WTC11 (cell line): ENCODE measurements around the gene HOXB3. TPM values are rescaled to one million over a fixed set of nuclear protein-coding genes. Genes with fewer than 3 reads are reported as not detected.

Experiments
- ATAC-seq: fragments of 200-7000 bp; cut with Tn5 transposase; 2 replicates; pipeline ENCODE4 v1.10.0; 2021; ENCODE audit warnings: mild to moderate bottlenecking, moderate library complexity
- CTCF ChIA-PET: fragments of 300-600 bp; sonication (Branson Sonifier 250); formaldehyde crosslinking; loops from one replicate; lab custom pipeline; 2021; ENCODE audit warnings: antibody characterized with exemption; lab: Charles Lee
- POLR2A ChIA-PET: fragments of 350-600 bp; sonication (Branson Sonifier 250); formaldehyde crosslinking; loops from one replicate; lab custom pipeline; 2021; ENCODE audit warnings: antibody characterized with exemption; lab: Charles Lee
- DNase-seq: peaks from one replicate; pipeline ENCODE4 v3.0.0; 2021; ENCODE audit warnings: low spot score
- H3K27ac Mint-ChIP-seq: 2 replicates; pipeline ENCODE4 v1.8.0; 2021; ENCODE audit warnings: mixed read lengths
- H3K27me3 Mint-ChIP-seq: 2 replicates; pipeline ENCODE4 v1.8.0; 2021; ENCODE audit warnings: low read depth, mild to moderate bottlenecking, moderate library complexity, mixed read lengths
- H3K36me3 Mint-ChIP-seq: 2 replicates; pipeline ENCODE4 v1.8.0; 2021; ENCODE audit warnings: mixed read lengths
- H3K4me1 Mint-ChIP-seq: 2 replicates; pipeline ENCODE4 v1.8.0; 2022; ENCODE audit warnings: mixed read lengths
- H3K4me3 Mint-ChIP-seq: 2 replicates; pipeline ENCODE4 v1.8.0; 2021; ENCODE audit warnings: mild to moderate bottlenecking, moderate library complexity, mixed read lengths
- H3K9me3 Mint-ChIP-seq: 2 replicates; pipeline ENCODE4 v1.8.0; 2021; ENCODE audit warnings: mixed read lengths
- CBFB ChIP-seq: sonication (generic); formaldehyde crosslinking; IDR thresholded peaks from 2 replicates; pipeline ENCODE4 v1.8.1; 2022; ENCODE audit warnings: mild to moderate bottlenecking, low read depth, missing genetic modification reagents
- CREM ChIP-seq: sonication (generic); formaldehyde crosslinking; IDR thresholded peaks from 2 replicates; pipeline ENCODE4 v1.8.1; 2022; ENCODE audit warnings: mild to moderate bottlenecking, missing genetic modification reagents, moderate library complexity
- ETV6 ChIP-seq: sonication (generic); formaldehyde crosslinking; IDR thresholded peaks from 2 replicates; pipeline ENCODE4 v1.8.1; 2022; ENCODE audit warnings: mild to moderate bottlenecking, missing genetic modification reagents
- GABPB1 ChIP-seq: sonication (generic); formaldehyde crosslinking; IDR thresholded peaks from 2 replicates; pipeline ENCODE4 v1.8.1; 2023; ENCODE audit warnings: mild to moderate bottlenecking, missing genetic modification reagents
- GTF2I ChIP-seq: fragments of 250-450 bp; sonication (Bioruptor Pico); conservative IDR thresholded peaks from 2 replicates; pipeline ENCODE4 v1.4.0; 2021; ENCODE audit warnings: mild to moderate bottlenecking
- NFE2L1 ChIP-seq: sonication (generic); formaldehyde crosslinking; IDR thresholded peaks from 2 replicates; pipeline ENCODE4 v1.8.1; 2023; ENCODE audit warnings: missing genetic modification reagents
- RELA ChIP-seq: sonication (generic); formaldehyde crosslinking; IDR thresholded peaks from 2 replicates; pipeline ENCODE4 v1.8.1; 2022; ENCODE audit warnings: missing genetic modification reagents, mild to moderate bottlenecking, borderline replicate concordance
- SP1 ChIP-seq: sonication (generic); formaldehyde crosslinking; conservative IDR thresholded peaks from 2 replicates; pipeline ENCODE4 v1.8.1; 2022; ENCODE audit warnings: missing genetic modification reagents
- ZNF263 ChIP-seq: sonication (generic); formaldehyde crosslinking; IDR thresholded peaks from 2 replicates; pipeline ENCODE4 v1.8.1; 2022; ENCODE audit warnings: low read depth, mild to moderate bottlenecking, moderate library complexity, missing genetic modification reagents
- ZNF317 ChIP-seq: sonication (generic); formaldehyde crosslinking; IDR thresholded peaks from 2 replicates; pipeline ENCODE4 v1.8.1; 2023; ENCODE audit warnings: low read depth, mild to moderate bottlenecking, moderate library complexity, missing genetic modification reagents, borderline replicate concordance
- ZNF416 ChIP-seq: fragments of 250-450 bp; sonication (Bioruptor Pico); IDR thresholded peaks from 2 replicates; pipeline ENCODE4 v1.9.0; 2021; ENCODE audit warnings: mild to moderate bottlenecking, inconsistent platforms
- total RNA-seq: library from RNA; stranded (reverse); gene quantifications from 3 replicates; pipeline ENCODE4 v1.2.3, GENCODE V29; 2021
- TF ChIP-seq, protein P1 (sequence below): sonication (generic); formaldehyde crosslinking; conservative IDR thresholded peaks from 2 replicates; pipeline ENCODE4 v1.8.1; 2022; ENCODE audit warnings: mild to moderate bottlenecking, missing genetic modification reagents
- TF ChIP-seq, protein P2 (sequence below): sonication (generic); formaldehyde crosslinking; IDR thresholded peaks from 2 replicates; pipeline ENCODE4 v1.8.1; 2022; ENCODE audit warnings: low read depth, missing genetic modification reagents, borderline replicate concordance
- TF ChIP-seq, protein P3 (sequence below): sonication (generic); formaldehyde crosslinking; IDR thresholded peaks from 2 replicates; pipeline ENCODE4 v1.8.1; 2023; ENCODE audit warnings: mild to moderate bottlenecking, missing genetic modification reagents, borderline replicate concordance
- TF ChIP-seq, protein P4 (sequence below): sonication (generic); formaldehyde crosslinking; IDR thresholded peaks from 2 replicates; pipeline ENCODE4 v1.8.1; 2023; ENCODE audit warnings: mild to moderate bottlenecking, missing genetic modification reagents
- TF ChIP-seq, protein P5 (sequence below): sonication (generic); formaldehyde crosslinking; IDR thresholded peaks from 2 replicates; pipeline ENCODE4 v1.8.0; 2023; ENCODE audit warnings: missing genetic modification reagents, mild to moderate bottlenecking, borderline replicate concordance
- TF ChIP-seq, protein P6 (sequence below): sonication (generic); formaldehyde crosslinking; IDR thresholded peaks from 2 replicates; pipeline ENCODE4 v1.8.1; 2022; ENCODE audit warnings: mild to moderate bottlenecking, moderate library complexity, missing genetic modification reagents

The HOXB3 gene
- total RNA-seq, 1 experiment from 2014 or later = 0.09 TPM

DNA sequence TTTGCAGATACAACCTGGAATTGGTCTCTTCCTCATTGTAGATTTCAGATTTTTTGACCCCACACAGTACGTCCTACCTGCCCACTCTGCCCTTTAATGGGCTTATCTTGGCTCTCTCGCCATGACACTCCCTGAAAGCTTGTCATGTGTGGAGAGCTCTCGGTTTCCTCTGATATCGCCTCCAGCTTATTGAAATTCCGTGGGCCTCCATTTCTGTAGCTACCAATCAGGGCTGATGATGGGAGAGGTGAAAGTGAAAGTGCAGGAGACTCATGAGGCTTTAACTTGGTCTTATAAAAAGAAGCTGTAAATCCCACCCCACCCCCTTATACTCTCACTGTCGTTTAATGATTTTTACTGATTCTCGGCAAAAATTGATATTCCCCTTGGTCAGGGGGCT is 76.9 kb downstream of the HOXB3 start:
- no peak for DNase-seq
- Mint-ChIP-seq H3K9me3 (peaks cover 5% of the 10 kb centered on the region), H3K36me3 (no peaks in the 10 kb centered on the region), H3K27me3 (peaks cover 55% of the 10 kb centered on the region), H3K4me1 (peaks cover 39% of the 10 kb centered on the region), H3K4me3 (no peak overlapping the region), H3K27ac (no peak overlapping the region)
- ChIA-PET POLR2A (interaction anchor here (0.7 kb wide), 1 partner anchor 185 kb away, joined by 3 read pairs; no protein-coding TSS in a partner anchor), CTCF (interaction anchor here (1.0 to 1.2 kb wide), 2 partner anchors 12 to 14 kb away, joined by 3 read pairs; no protein-coding TSS in a partner anchor)
- no peak for ATAC-seq
- TF ChIP-seq GTF2I (CRISPR knock-in tag) = no peak
- TF ChIP-seq, protein P1, sequence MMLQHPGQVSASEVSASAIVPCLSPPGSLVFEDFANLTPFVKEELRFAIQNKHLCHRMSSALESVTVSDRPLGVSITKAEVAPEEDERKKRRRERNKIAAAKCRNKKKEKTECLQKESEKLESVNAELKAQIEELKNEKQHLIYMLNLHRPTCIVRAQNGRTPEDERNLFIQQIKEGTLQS (CRISPR knock-in tag) = no peak
- TF ChIP-seq CBFB = no peak

DNA sequence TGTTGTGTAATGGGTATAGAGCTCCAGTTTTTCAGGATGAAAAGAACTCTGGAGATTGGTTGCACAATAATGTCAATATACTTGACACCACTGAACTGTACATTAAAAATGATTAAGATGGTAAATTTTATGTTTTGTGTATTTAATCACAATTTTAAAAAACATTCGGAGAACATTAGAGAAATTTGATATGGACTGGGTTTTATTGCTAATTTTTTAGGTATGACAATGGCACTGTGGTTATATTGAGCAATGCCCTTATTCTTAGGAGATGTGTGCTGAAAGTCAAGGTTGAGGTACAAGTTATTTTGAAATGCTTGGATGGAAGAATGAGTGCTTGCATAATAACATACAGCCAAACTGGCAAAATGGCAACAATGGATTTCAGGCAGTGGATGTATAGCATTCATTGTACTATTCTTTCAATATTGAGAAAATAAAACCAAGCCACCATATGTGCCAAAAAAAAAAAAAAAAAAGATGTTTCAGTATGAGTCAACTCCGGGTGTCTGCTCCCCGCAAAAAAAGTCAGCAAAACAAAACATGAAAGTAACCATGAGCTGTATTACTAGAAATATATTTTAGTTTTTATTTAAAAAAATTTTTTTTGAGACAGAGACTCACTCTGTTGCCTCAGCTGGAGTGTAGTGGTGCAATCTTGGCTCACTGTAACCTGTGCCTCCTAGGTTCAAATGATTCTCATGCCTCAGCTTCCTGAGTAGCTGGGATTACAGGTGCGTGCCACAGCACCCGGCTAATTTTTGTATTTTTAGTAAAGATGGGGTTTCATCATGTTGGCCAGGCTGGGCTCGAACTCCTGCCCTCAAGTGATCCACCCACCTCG is 79.1 kb downstream of the HOXB3 start:
- Mint-ChIP-seq H3K4me3 (no peak overlapping the region), H3K9me3 (peaks cover 5% of the 10 kb centered on the region)
- CTCF ChIA-PET = interaction anchor here (0.6 to 1.6 kb wide), 2 partner anchors 18 to 19 kb away, joined by 3 read pairs; no protein-coding TSS in a partner anchor
- TF ChIP-seq, protein P2, sequence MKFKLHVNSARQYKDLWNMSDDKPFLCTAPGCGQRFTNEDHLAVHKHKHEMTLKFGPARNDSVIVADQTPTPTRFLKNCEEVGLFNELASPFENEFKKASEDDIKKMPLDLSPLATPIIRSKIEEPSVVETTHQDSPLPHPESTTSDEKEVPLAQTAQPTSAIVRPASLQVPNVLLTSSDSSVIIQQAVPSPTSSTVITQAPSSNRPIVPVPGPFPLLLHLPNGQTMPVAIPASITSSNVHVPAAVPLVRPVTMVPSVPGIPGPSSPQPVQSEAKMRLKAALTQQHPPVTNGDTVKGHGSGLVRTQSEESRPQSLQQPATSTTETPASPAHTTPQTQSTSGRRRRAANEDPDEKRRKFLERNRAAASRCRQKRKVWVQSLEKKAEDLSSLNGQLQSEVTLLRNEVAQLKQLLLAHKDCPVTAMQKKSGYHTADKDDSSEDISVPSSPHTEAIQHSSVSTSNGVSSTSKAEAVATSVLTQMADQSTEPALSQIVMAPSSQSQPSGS (CRISPR knock-in tag) = no peak
- TF ChIP-seq, protein P3, sequence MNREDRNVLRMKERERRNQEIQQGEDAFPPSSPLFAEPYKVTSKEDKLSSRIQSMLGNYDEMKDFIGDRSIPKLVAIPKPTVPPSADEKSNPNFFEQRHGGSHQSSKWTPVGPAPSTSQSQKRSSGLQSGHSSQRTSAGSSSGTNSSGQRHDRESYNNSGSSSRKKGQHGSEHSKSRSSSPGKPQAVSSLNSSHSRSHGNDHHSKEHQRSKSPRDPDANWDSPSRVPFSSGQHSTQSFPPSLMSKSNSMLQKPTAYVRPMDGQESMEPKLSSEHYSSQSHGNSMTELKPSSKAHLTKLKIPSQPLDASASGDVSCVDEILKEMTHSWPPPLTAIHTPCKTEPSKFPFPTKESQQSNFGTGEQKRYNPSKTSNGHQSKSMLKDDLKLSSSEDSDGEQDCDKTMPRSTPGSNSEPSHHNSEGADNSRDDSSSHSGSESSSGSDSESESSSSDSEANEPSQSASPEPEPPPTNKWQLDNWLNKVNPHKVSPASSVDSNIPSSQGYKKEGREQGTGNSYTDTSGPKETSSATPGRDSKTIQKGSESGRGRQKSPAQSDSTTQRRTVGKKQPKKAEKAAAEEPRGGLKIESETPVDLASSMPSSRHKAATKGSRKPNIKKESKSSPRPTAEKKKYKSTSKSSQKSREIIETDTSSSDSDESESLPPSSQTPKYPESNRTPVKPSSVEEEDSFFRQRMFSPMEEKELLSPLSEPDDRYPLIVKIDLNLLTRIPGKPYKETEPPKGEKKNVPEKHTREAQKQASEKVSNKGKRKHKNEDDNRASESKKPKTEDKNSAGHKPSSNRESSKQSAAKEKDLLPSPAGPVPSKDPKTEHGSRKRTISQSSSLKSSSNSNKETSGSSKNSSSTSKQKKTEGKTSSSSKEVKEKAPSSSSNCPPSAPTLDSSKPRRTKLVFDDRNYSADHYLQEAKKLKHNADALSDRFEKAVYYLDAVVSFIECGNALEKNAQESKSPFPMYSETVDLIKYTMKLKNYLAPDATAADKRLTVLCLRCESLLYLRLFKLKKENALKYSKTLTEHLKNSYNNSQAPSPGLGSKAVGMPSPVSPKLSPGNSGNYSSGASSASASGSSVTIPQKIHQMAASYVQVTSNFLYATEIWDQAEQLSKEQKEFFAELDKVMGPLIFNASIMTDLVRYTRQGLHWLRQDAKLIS = no peak
- TF ChIP-seq NFE2L1 (CRISPR knock-in tag) = no peak
- TF ChIP-seq, all 79 proteins: peak for 0
- ATAC-seq (no peak), DNase-seq (no peak)
- POLR2A ChIA-PET = no interaction called here
- H3K27me3 Mint-ChIP-seq = peaks cover 46% of the 10 kb centered on the region
- H3K36me3 Mint-ChIP-seq = no peaks in the 10 kb centered on the region
- no peak overlapping the region for H3K27ac Mint-ChIP-seq
- H3K4me1 Mint-ChIP-seq = peaks cover 27% of the 10 kb centered on the region

DNA sequence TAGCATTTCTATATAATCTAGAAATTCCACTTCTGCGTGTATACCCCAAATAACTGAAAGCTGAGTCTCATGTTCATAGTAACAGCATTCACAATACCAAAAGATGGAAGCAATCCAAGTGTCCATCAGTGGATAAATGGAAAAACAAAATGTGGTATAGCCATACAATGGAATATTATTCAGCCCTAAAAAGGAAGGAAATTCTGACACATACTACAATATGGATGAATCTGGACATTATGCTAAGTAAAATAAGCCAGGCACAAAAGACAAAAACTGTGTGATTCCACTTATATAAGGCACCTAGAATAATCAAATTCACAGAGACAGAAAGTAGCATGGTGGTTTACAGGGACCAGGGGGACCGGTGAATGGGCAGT is 79.7 kb downstream of the HOXB3 start:
- peaks cover 5% of the 10 kb centered on the region for H3K9me3 Mint-ChIP-seq
- no peak for ATAC-seq
- peaks cover 45% of the 10 kb centered on the region for H3K27me3 Mint-ChIP-seq
- H3K4me1 Mint-ChIP-seq = peaks cover 29% of the 10 kb centered on the region
- no peak overlapping the region for H3K27ac Mint-ChIP-seq
- H3K4me3 Mint-ChIP-seq = no peak overlapping the region
- ChIA-PET CTCF (interaction anchor here (1.6 kb wide), 1 partner anchor 17 kb away, joined by 3 read pairs; no protein-coding TSS in a partner anchor), POLR2A (no interaction called here)
- TF ChIP-seq ETV6 (CRISPR knock-in tag) (no peak), GABPB1 (CRISPR knock-in tag) (no peak), ZNF317 (CRISPR knock-in tag) (no peak), SP1 (CRISPR knock-in tag) (no peak), RELA (CRISPR knock-in tag) (no peak), ZNF263 (CRISPR knock-in tag) (no peak), ZNF416 (no peak), CREM (CRISPR knock-in tag) (no peak)
- TF ChIP-seq, protein P4, sequence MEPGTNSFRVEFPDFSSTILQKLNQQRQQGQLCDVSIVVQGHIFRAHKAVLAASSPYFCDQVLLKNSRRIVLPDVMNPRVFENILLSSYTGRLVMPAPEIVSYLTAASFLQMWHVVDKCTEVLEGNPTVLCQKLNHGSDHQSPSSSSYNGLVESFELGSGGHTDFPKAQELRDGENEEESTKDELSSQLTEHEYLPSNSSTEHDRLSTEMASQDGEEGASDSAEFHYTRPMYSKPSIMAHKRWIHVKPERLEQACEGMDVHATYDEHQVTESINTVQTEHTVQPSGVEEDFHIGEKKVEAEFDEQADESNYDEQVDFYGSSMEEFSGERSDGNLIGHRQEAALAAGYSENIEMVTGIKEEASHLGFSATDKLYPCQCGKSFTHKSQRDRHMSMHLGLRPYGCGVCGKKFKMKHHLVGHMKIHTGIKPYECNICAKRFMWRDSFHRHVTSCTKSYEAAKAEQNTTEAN = no peak
- TF ChIP-seq, protein P5, sequence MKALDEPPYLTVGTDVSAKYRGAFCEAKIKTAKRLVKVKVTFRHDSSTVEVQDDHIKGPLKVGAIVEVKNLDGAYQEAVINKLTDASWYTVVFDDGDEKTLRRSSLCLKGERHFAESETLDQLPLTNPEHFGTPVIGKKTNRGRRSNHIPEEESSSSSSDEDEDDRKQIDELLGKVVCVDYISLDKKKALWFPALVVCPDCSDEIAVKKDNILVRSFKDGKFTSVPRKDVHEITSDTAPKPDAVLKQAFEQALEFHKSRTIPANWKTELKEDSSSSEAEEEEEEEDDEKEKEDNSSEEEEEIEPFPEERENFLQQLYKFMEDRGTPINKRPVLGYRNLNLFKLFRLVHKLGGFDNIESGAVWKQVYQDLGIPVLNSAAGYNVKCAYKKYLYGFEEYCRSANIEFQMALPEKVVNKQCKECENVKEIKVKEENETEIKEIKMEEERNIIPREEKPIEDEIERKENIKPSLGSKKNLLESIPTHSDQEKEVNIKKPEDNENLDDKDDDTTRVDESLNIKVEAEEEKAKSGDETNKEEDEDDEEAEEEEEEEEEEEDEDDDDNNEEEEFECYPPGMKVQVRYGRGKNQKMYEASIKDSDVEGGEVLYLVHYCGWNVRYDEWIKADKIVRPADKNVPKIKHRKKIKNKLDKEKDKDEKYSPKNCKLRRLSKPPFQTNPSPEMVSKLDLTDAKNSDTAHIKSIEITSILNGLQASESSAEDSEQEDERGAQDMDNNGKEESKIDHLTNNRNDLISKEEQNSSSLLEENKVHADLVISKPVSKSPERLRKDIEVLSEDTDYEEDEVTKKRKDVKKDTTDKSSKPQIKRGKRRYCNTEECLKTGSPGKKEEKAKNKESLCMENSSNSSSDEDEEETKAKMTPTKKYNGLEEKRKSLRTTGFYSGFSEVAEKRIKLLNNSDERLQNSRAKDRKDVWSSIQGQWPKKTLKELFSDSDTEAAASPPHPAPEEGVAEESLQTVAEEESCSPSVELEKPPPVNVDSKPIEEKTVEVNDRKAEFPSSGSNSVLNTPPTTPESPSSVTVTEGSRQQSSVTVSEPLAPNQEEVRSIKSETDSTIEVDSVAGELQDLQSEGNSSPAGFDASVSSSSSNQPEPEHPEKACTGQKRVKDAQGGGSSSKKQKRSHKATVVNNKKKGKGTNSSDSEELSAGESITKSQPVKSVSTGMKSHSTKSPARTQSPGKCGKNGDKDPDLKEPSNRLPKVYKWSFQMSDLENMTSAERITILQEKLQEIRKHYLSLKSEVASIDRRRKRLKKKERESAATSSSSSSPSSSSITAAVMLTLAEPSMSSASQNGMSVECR (CRISPR knock-in tag) = no peak
- TF ChIP-seq, protein P6, sequence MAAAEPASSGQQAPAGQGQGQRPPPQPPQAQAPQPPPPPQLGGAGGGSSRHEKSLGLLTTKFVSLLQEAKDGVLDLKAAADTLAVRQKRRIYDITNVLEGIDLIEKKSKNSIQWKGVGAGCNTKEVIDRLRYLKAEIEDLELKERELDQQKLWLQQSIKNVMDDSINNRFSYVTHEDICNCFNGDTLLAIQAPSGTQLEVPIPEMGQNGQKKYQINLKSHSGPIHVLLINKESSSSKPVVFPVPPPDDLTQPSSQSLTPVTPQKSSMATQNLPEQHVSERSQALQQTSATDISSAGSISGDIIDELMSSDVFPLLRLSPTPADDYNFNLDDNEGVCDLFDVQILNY (CRISPR knock-in tag) = no peak
- DNase-seq = no peak
- H3K36me3 Mint-ChIP-seq = no peaks in the 10 kb centered on the region
